ENCODE results near the gene TCIRG1. TPM values are rescaled to one million over a fixed set of nuclear protein-coding genes. Genes with fewer than 3 reads are reported as not detected.

TCIRG1 gene
- total and polyA plus RNA-seq, 4 donors, result 32.2 to 96.1 (median 44.5) TPM

DNA sequence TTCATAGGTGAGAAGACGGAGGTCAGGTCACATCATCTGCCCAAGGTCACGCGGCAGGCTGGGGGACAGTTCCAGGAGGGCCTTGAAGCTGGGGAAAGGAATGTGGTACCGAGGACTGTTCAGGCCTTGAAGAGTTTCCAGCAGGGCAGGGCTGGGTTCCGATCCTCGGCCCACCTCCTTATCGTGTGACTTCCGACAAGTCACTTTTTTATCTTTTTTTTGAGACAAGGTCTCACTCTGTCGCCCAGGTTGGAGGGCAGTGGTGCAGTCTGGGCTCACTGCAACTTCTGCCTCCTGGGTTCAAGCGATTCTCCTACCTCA, 7.7 kb upstream of the TCIRG1 start:
- Histone ChIP-seq H3K4me3 (ENCODE audit: low read depth in 1 of 3, low read length in 3 of 3) (peak overlapping the region; percentile 60 to 96 (median 86)), H3K4me1 (ENCODE audit: control insufficient read depth in 4 of 4, insufficient read depth in 4 of 4, low read length in 3 of 4) (peaks cover 19 to 44% (median 34%) of the 10 kb centered on the region in 4 donors)

DNA sequence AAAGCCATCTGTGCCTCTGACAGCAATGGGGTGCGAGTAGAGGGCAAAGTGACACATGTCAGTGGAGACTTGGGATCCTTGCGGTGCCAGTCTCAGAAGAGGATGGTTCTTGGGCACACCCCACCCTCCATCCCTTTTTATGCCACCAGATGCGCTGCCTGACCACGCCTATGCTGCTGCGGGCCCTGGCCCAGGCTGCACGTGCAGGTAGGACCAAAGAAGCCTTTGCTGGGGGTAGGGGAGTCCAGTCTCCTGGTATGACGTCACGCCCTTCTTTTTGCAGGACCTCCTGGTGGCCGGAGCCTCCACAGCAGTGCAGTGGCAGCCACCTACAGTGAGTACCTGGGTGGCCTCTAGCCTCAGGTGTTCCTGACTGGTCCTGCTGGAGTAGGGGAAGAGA, 6.8 kb upstream of the TCIRG1 start:
- H3K36me3 ChIP-seq (ENCODE audit: control insufficient read depth in 4 of 4, insufficient read depth in 3 of 4, low read depth in 1 of 4, low read length in 3 of 4), result no peaks in the 10 kb centered on the region
- no peak overlapping the region for H3K4me3 ChIP-seq (ENCODE audit: low read depth in 1 of 3, low read length in 3 of 3)
- H3K4me1 ChIP-seq (ENCODE audit: control insufficient read depth in 4 of 4, insufficient read depth in 4 of 4, low read length in 3 of 4), result peaks cover 22 to 53% (median 38%) of the 10 kb centered on the region in 4 donors
- WGBS, result 77% methylated on average over 9 of the region's 9 CpGs
- H3K9ac ChIP-seq (ENCODE audit: low read depth in 1 of 2, low read length in 2 of 2), result no peak overlapping the region
- no peaks in the 10 kb centered on the region for H3K9me3 ChIP-seq (ENCODE audit: control insufficient read depth in 4 of 4, low read length in 3 of 4)
- DNase-seq (ENCODE audit: low spot score), result no peak
- peak overlapping the region in 1 of 2 donors; percentile 19 for H3K27ac ChIP-seq (ENCODE audit: low read depth in 1 of 2, low read length in 2 of 2)
- no peak for TF ChIP-seq TAF1 (conservative IDR thresholded peaks at IDR 0.05)
- TF ChIP-seq HNF4A (conservative IDR thresholded peaks at IDR 0.05), result no peak
- no peak for TF ChIP-seq FOXA2 (IDR thresholded peaks at IDR 0.05)
- no peak for TF ChIP-seq REST (IDR thresholded peaks at IDR 0.05)
- no peak for TF ChIP-seq CTCF (IDR thresholded peaks at IDR 0.05; ENCODE audit: low read depth, low read length, missing input control)
- no peak for TF ChIP-seq RXRA (IDR thresholded peaks at IDR 0.05)
- TF ChIP-seq YY1 (IDR thresholded peaks at IDR 0.05), result no peak
- TF ChIP-seq SP1 (IDR thresholded peaks at IDR 0.05), result no peak
- no peaks in the 10 kb centered on the region for H3K27me3 ChIP-seq (ENCODE audit: control insufficient read depth in 4 of 4, insufficient read depth in 4 of 4, low read length in 3 of 4)

More for the DNA sequence above, 7.7 kb upstream of the TCIRG1 start:
- no peaks in the 10 kb centered on the region for H3K27me3 ChIP-seq (ENCODE audit: control insufficient read depth in 4 of 4, insufficient read depth in 4 of 4, low read length in 3 of 4)
- no peak for DNase-seq (ENCODE audit: low spot score)
- no peaks in the 10 kb centered on the region for H3K36me3 ChIP-seq (ENCODE audit: control insufficient read depth in 4 of 4, insufficient read depth in 3 of 4, low read depth in 1 of 4, low read length in 3 of 4)
- TF ChIP-seq SP1 (IDR thresholded peaks at IDR 0.05), result no peak
- no peak for TF ChIP-seq YY1 (IDR thresholded peaks at IDR 0.05)
- TF ChIP-seq TAF1 (conservative IDR thresholded peaks at IDR 0.05), result no peak
- no peak for TF ChIP-seq NR2F2 (IDR thresholded peaks at IDR 0.05)
- H3K27ac ChIP-seq (ENCODE audit: low read depth in 1 of 2, low read length in 2 of 2), result peak overlapping the region; percentile 86 to 88
- H3K9ac ChIP-seq (ENCODE audit: low read depth in 1 of 2, low read length in 2 of 2), result peak overlapping the region; percentile 85 to 97
- H3K9me3 ChIP-seq (ENCODE audit: control insufficient read depth in 4 of 4, low read length in 3 of 4), result no peaks in the 10 kb centered on the region
- 12% methylated on average over 10 of the region's 10 CpGs for WGBS

DNA sequence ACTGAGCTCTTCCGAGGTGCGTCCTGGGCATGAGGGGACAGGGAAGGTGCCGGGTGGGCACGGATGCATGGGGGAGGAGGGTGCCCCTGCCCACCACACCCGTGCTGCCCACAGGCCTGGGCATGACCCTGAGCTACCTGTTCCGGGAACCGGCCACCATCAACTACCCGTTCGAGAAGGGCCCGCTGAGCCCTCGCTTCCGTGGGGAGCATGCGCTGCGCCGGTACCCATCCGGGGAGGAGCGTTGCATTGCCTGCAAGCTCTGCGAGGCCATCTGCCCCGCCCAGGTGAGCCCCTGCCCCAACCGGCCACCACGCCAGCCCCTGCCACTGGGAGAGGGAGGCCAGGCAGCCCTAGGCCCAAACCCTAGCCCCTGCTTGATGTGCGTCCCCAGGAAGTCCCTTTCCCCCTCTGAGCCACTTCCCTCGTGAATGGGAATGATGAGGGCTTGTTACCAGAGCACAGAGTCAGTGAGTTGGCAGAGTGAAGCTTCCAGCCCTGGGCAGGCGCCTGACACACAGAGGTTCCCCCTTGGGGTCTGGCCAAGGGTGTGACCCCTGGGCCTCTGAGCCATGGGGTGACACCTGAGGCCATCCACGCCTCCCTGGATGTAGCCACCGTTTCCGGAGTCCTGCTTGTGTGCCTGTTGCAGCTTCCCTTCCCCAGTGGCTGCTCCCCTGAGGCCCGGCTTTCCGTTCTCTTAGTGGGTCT, 5.7 kb upstream of the TCIRG1 start:
- peaks cover 31 to 65% (median 49%) of the 10 kb centered on the region in 4 donors for H3K4me1 ChIP-seq (ENCODE audit: control insufficient read depth in 4 of 4, insufficient read depth in 4 of 4, low read length in 3 of 4)
- H3K9ac ChIP-seq (ENCODE audit: low read depth in 1 of 2, low read length in 2 of 2), result no peak overlapping the region
- no peaks in the 10 kb centered on the region for H3K36me3 ChIP-seq (ENCODE audit: control insufficient read depth in 4 of 4, insufficient read depth in 3 of 4, low read depth in 1 of 4, low read length in 3 of 4)
- no peak overlapping the region for H3K4me3 ChIP-seq (ENCODE audit: low read depth in 1 of 3, low read length in 3 of 3)
- no peak for DNase-seq (ENCODE audit: low spot score)
- TF ChIP-seq RAD21 (IDR thresholded peaks at IDR 0.05), result no peak
- no peak for TF ChIP-seq HNF4A (conservative IDR thresholded peaks at IDR 0.05)
- TF ChIP-seq REST (IDR thresholded peaks at IDR 0.05), result no peak
- no peak for TF ChIP-seq ZBTB33 (IDR thresholded peaks at IDR 0.05)
- TF ChIP-seq ATF3 (IDR thresholded peaks at IDR 0.05), result no peak
- no peak for TF ChIP-seq FOXA2 (IDR thresholded peaks at IDR 0.05)
- 81% methylated on average over 29 of the region's 29 CpGs for WGBS
- H3K27ac ChIP-seq (ENCODE audit: low read depth in 1 of 2, low read length in 2 of 2), result peak overlapping the region; percentile 64 to 72
- H3K27me3 ChIP-seq (ENCODE audit: control insufficient read depth in 4 of 4, insufficient read depth in 4 of 4, low read length in 3 of 4), result no peaks in the 10 kb centered on the region
- no peaks in the 10 kb centered on the region for H3K9me3 ChIP-seq (ENCODE audit: control insufficient read depth in 4 of 4, low read length in 3 of 4)
